Thoracic aorta (tissue), 2 donors: Measurements from ENCODE around the gene HELT. TPM values are rescaled to one million over a fixed set of nuclear protein-coding genes. Genes with fewer than 3 reads are reported as not detected.
A peak's percentile ranks its signal among the peaks of the same experiment; 100 is the strongest.
"Not testable (repeated sequence)": the region's sequence is repeated elsewhere in the genome, so short reads cannot be mapped to it uniquely, and the experiment has no call there.

ENCODE experiments used
- ATAC-seq: fragments of 150-250 bp; one replicate; pipeline ENCODE4 v1.8.0; 2017; ENCODE audit warnings: low read depth; ENCODE audit not compliant: insufficient number of reproducible peaks, low FRiP score
- DNase-seq: peaks from one replicate; pipeline ENCODE4 v3.0.0-alpha.2; 2020; ENCODE audit warnings: low spot score
- H3K27ac ChIP-seq, 2 donors: fragments of 200-600 bp; sonication (generic); 1 replicate in 1 of 2; 2 replicates in 1 of 2; pipeline ENCODE4 v1.5.1; 2016; ENCODE audit warnings: mild to moderate bottlenecking in 2 of 2, moderate library complexity in 2 of 2
- H3K27me3 ChIP-seq: fragments of 200-600 bp; sonication (generic); replicated peaks from 2 replicates; pipeline ENCODE4 v1.6.0; 2016; ENCODE audit warnings: mild to moderate bottlenecking; ENCODE audit not compliant: insufficient read depth
- H3K36me3 ChIP-seq: fragments of 200-600 bp; sonication (generic); one replicate; pipeline ENCODE4 v1.5.1; 2016
- H3K4me1 ChIP-seq, 2 donors: fragments of 200-600 bp; sonication (generic); 1 replicate in 1 of 2; 2 replicates in 1 of 2; pipeline versions ENCODE4 v1.5.1 to v1.6.0; 2016; ENCODE audit warnings: low read depth in 2 of 2, mild to moderate bottlenecking in 1 of 2; ENCODE audit not compliant: control insufficient read depth in 1 of 2
- H3K4me3 ChIP-seq: fragments of 200-600 bp; sonication (generic); 2 replicates; pipeline ENCODE4 v1.5.1; 2016; ENCODE audit warnings: mild to moderate bottlenecking
- H3K9me3 ChIP-seq: fragments of 200-600 bp; sonication (generic); 2 replicates; pipeline ENCODE4 v1.5.1; 2016
- CTCF ChIP-seq: fragments of 200-600 bp; sonication (generic); IDR thresholded peaks from one replicate; pipeline ENCODE4 v1.5.1; 2019; ENCODE audit warnings: antibody characterized with exemption
- total RNA-seq, 2 donors: library from RNA; depleted of rRNA; stranded (reverse); fragments of >200 nt; gene quantifications; one replicate each; pipeline versions ENCODE4 v1.1.0 to v1.2.3, GENCODE V29; 2016

HELT gene
- total RNA-seq, 2 donors from 2014 or later: not detected

GRCh38 chr4:185035284-185035683 is 17.0 kb downstream of the HELT start:
- Histone ChIP-seq H3K4me1 (no peaks in the 10 kb centered on the region), H3K9me3 (no peaks in the 10 kb centered on the region), H3K27ac (no peak overlapping the region), H3K4me3 (no peak overlapping the region), H3K36me3 (no peaks in the 10 kb centered on the region), H3K27me3 (no peaks in the 10 kb centered on the region)
- no peak for TF ChIP-seq CTCF
- ATAC-seq (no peak), DNase-seq (no peak)

GRCh38 chr4:185036019-185036418 is 17.7 kb downstream of the HELT start:
- H3K36me3 ChIP-seq: no peaks in the 10 kb centered on the region
- TF ChIP-seq CTCF: no peak
- no peaks in the 10 kb centered on the region for H3K9me3 ChIP-seq
- H3K27ac ChIP-seq: no peak overlapping the region
- no peak for ATAC-seq
- no peak overlapping the region for H3K4me3 ChIP-seq
- no peaks in the 10 kb centered on the region for H3K27me3 ChIP-seq
- DNase-seq: no peak
- H3K4me1 ChIP-seq: no peaks in the 10 kb centered on the region

GRCh38 chr4:185036842-185037241 is 18.6 kb downstream of the HELT start:
- DNase-seq (no peak), ATAC-seq (no peak)
- Histone ChIP-seq H3K27ac (no peak overlapping the region), H3K4me3 (no peak overlapping the region), H3K9me3 (no peaks in the 10 kb centered on the region), H3K27me3 (no peaks in the 10 kb centered on the region), H3K36me3 (no peaks in the 10 kb centered on the region), H3K4me1 (no peaks in the 10 kb centered on the region)
- no peak for TF ChIP-seq CTCF

GRCh38 chr4:185039508-185040273 is 21.4 kb downstream of the HELT start:
- peak; percentile 26 for ATAC-seq
- H3K9me3 ChIP-seq: no peaks in the 10 kb centered on the region
- H3K36me3 ChIP-seq: no peaks in the 10 kb centered on the region
- no peak for DNase-seq
- peak; percentile 86 for TF ChIP-seq CTCF
- no peaks in the 10 kb centered on the region for H3K4me1 ChIP-seq
- no peak overlapping the region for H3K27ac ChIP-seq
- peak overlapping the region; percentile 52 for H3K4me3 ChIP-seq
- H3K27me3 ChIP-seq: no peaks in the 10 kb centered on the region

- no peak overlapping the region for H3K4me3 ChIP-seq
- H3K36me3 ChIP-seq: no peaks in the 10 kb centered on the region
- ATAC-seq (no peak), DNase-seq (no peak)
- H3K27me3 ChIP-seq: no peaks in the 10 kb centered on the region
- H3K4me1 ChIP-seq: no peaks in the 10 kb centered on the region
- no peaks in the 10 kb centered on the region for H3K9me3 ChIP-seq
- H3K27ac ChIP-seq: no peak overlapping the region
- TF ChIP-seq CTCF: no peak
Measured at GRCh38 chr4:185040523-185040922, 22.2 kb downstream of the HELT start.

GRCh38 chr4:185050286-185050685 is 32.0 kb downstream of the HELT start:
- H3K9me3 ChIP-seq, H3K36me3 ChIP-seq, H3K27me3 ChIP-seq, ATAC-seq, H3K4me1 ChIP-seq, H3K4me3 ChIP-seq, H3K27ac ChIP-seq, DNase-seq: not testable (repeated sequence)

GRCh38 chr4:185051283-185051682 is 33.0 kb downstream of the HELT start:
- not testable (repeated sequence) for H3K4me1 ChIP-seq, H3K27me3 ChIP-seq, H3K4me3 ChIP-seq, H3K9me3 ChIP-seq, ATAC-seq, H3K36me3 ChIP-seq, DNase-seq, H3K27ac ChIP-seq
